Measurements from ENCODE around the gene AVPI1. TPM values are rescaled to one million over a fixed set of nuclear protein-coding genes. Genes with fewer than 3 reads are reported as not detected.
"Not testable (repeated sequence)": the region's sequence is repeated elsewhere in the genome, so short reads cannot be mapped to it uniquely, and the experiment has no call there.

Gene AVPI1
- total RNA-seq, 3 donors from 2014 or later, result 23.7 to 34.1 (median 31.4) TPM

DNA sequence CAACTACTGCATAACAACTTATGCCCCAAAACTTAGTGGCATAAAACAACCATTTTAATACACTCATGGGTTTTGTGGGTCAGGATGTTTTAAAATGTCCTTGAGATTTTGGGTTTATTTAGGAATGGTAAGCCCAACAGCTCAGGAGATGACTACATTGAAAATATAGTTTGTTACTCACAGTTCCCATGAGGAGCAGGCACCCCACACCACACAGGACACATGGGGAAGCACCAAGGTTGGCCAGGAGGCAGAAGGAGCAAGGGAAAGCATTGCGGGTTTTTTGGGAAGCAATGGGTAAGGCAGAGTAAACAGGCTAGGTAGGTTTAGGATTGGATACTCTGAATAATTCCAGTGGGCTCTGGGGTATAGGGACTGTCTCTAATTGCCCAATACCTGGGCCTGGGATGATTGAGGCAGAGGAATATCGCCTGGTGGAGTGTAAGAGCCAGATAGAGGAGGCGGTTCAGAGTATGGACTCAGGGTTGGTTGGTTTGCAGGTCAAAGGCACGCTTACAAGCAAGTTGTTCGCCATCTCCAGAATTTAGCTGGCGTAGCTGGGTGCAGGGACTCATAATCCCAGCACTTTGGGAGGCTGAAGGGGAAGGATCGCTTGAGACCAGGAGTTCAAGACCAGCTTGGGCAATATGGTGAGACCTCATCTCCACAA, 16.5 kb upstream of the AVPI1 start:
- Histone ChIP-seq H3K4me3 (no peak overlapping the region), H3K9me3 (no peaks in the 10 kb centered on the region), H3K36me3 (ENCODE audit: low read depth) (no peaks in the 10 kb centered on the region), H3K4me1 (ENCODE audit: low read depth) (peaks cover 1% of the 10 kb centered on the region)
- ATAC-seq (no peak), DNase-seq (no peak)
- intact Hi-C loops (cut with DNase I, micrococcal nuclease), result no loop called here
- TF ChIP-seq, protein P1, sequence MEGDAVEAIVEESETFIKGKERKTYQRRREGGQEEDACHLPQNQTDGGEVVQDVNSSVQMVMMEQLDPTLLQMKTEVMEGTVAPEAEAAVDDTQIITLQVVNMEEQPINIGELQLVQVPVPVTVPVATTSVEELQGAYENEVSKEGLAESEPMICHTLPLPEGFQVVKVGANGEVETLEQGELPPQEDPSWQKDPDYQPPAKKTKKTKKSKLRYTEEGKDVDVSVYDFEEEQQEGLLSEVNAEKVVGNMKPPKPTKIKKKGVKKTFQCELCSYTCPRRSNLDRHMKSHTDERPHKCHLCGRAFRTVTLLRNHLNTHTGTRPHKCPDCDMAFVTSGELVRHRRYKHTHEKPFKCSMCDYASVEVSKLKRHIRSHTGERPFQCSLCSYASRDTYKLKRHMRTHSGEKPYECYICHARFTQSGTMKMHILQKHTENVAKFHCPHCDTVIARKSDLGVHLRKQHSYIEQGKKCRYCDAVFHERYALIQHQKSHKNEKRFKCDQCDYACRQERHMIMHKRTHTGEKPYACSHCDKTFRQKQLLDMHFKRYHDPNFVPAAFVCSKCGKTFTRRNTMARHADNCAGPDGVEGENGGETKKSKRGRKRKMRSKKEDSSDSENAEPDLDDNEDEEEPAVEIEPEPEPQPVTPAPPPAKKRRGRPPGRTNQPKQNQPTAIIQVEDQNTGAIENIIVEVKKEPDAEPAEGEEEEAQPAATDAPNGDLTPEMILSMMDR (IDR thresholded peaks at IDR 0.05), result no peak

DNA sequence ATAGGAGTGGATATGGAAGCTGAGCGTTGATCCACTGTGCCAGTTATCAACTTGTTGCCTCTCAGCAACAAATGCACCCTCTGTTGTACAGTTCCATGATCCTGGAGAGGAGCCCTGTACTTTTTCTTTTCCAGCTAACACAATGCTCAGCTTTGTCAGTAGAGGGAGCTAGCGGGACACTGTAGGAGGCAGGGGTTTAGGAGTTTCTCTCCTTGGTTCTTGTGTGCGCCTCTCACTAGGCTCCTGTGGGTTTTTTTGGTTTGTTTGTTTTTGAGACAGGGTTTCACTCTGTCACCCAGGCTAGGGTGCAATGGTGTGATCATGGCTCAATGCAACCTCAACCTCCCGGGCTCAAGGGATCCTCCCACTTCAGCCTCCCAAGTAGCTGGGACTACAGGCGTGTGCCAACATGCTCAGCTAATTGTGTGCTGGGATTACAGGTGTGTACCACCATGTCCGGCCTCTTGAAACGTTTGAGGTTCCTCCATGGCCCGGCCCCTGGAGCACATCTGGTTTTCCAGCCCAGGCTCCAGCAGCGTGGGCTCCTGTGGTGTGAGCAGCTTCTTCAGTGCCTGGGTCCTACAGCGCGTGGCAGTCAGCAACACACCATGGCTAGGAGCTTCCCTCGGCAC, 14.5 kb upstream of the AVPI1 start:
- intact Hi-C loops (cut with DNase I, micrococcal nuclease), result no loop called here
- Histone ChIP-seq H3K4me3 (no peak overlapping the region), H3K4me1 (ENCODE audit: low read depth) (peaks cover 6% of the 10 kb centered on the region), H3K9me3 (no peaks in the 10 kb centered on the region), H3K36me3 (ENCODE audit: low read depth) (no peaks in the 10 kb centered on the region)
- ATAC-seq, result peak; percentile 84
- TF ChIP-seq, protein P1 (IDR thresholded peaks at IDR 0.05), result peak; percentile 88
- peak in 1 of 3 donors; percentile 74 for DNase-seq

DNA sequence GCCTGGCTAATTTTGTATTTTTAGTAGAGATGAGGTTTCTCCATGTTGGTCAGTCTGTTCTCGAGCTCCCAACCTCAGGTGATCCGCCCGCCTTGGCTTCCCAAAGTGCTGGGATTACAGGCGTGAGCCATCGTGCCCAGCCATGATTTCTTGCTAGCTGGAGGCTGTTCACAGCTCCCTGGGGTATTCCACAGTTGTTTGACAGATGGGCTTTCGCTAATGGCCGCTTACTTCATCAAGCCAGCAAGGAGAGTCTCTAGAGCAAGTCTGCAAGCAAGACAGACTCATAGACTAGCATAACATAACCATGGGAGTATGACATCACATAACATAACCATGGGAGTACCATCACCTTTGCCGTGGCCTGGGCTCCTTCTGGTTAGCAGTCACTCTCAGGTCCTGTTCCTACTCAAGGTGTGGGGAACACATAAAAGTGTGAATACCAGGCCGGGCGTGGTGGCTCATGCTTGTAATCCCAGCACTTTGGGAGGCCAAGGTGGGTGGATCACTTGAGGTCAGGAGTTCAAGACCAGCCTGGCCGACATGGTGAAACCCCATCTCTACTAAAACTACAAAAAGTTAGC, 11.1 kb upstream of the AVPI1 start:
- peak; percentile 22 for ATAC-seq
- H3K9me3 ChIP-seq; DNase-seq; H3K4me1 ChIP-seq (ENCODE audit: low read depth); H3K4me3 ChIP-seq; H3K36me3 ChIP-seq (ENCODE audit: low read depth); intact Hi-C loops (cut with DNase I, micrococcal nuclease): not testable (repeated sequence)

GRCh38 chr10:97690133-97690532, 3.1 kb upstream of the AVPI1 start:
- DNase-seq (no peak), ATAC-seq (no peak)
- H3K4me3 ChIP-seq, result no peak overlapping the region
- intact Hi-C loops (cut with DNase I, micrococcal nuclease), result no loop called here
- no peaks in the 10 kb centered on the region for H3K9me3 ChIP-seq
- TF ChIP-seq, protein P1 (IDR thresholded peaks at IDR 0.05), result no peak
- H3K36me3 ChIP-seq (ENCODE audit: low read depth), result no peaks in the 10 kb centered on the region
- H3K4me1 ChIP-seq (ENCODE audit: low read depth), result peaks cover 15% of the 10 kb centered on the region

DNA sequence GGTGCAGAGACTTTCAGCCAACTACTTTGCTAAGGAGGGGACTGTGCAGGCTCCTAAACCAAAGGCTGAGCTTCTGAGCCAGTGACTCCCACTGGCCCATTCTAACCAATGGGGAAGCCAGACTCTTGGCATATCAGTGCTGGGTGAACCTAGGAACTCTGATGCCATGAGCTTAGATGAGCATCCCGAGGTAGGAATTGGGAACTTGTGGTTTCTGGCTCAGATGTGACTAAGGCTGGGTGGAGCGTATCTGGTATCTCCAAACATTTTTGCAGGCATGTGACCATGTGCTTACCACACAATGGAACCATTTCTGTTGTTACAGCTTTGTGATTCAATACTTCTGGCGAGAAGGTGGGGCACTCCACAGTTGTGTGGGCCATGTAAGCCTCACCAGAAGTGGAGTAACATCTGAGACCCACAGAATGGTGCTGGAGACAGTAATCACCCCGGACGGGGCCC, 2.5 kb upstream of the AVPI1 start:
- intact Hi-C loops (cut with DNase I, micrococcal nuclease), result no loop called here
- TF ChIP-seq, protein P1 (IDR thresholded peaks at IDR 0.05), result no peak
- DNase-seq, result no peak
- no peaks in the 10 kb centered on the region for H3K36me3 ChIP-seq (ENCODE audit: low read depth)
- peaks cover 15% of the 10 kb centered on the region for H3K4me1 ChIP-seq (ENCODE audit: low read depth)
- H3K9me3 ChIP-seq, result no peaks in the 10 kb centered on the region
- no peak for ATAC-seq
- no peak overlapping the region for H3K4me3 ChIP-seq

All from mucosa of descending colon (tissue), 3 donors.